Left colon (tissue), 2 donors: ENCODE data around the gene WDR74. TPM values are rescaled to one million over a fixed set of nuclear protein-coding genes. Genes with fewer than 3 reads are reported as not detected.
"Not testable (repeated sequence)": the region's sequence is repeated elsewhere in the genome, so short reads cannot be mapped to it uniquely, and the experiment has no call there.

Experiments used
- ATAC-seq: fragments of 200-7000 bp; cut with Tn5 transposase; one replicate; pipeline ENCODE4 v1.9.1; 2020; ENCODE audit warnings: mild to moderate bottlenecking, moderate library complexity
- DNase-seq, 2 donors: peaks; one replicate each; pipeline ENCODE4 v3.0.0-alpha.2; 2020
- intact Hi-C, 2 donors: fragments of 100-400 bp; cut with DNase I in 1 of 2; cut with micrococcal nuclease in 1 of 2; formaldehyde crosslinking; loops; one replicate each; pipeline versions ENCODE4 v1.11.2 to v1.14.0; 2022; cut with DNase I, micrococcal nuclease
- total RNA-seq, 2 donors: library from RNA; stranded (reverse); fragmentation: NEBNext Ultra II Directional; extraction: Animal tissue kit (Norgen Biotek cat#: 25700); gene quantifications; one replicate each; pipeline ENCODE4 v1.2.1, GENCODE V29; 2021
- donor health status: DM: no; HTN: no; CAD: no.
- donor health status: DM: yes; HTN: yes; CAD: no.

The WDR74 gene
- total RNA-seq, 2 donors from 2014 or later = 31.3 to 38.9 TPM

DNA sequence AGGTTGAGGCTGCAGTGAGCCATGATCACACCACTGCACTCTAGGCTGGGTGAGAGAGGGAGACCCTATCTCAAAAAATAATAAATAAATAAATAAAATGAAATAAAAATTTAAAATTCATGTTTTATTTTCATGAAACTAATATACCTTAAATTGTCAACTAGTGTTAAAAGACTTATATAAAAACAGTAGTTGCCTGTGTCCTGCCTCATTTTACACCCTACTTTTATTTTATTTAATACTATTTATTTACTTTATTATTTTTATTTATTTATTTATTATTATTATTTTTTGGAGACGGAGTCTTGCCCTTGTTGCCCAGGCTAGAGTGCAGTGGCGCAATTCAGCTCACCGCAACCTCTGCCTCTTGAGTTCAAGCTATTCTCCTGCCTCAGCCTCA, 4.8 kb upstream of the WDR74 start:
- DNase-seq (no peak), ATAC-seq (no peak)
- intact Hi-C loops = no loop called here

DNA sequence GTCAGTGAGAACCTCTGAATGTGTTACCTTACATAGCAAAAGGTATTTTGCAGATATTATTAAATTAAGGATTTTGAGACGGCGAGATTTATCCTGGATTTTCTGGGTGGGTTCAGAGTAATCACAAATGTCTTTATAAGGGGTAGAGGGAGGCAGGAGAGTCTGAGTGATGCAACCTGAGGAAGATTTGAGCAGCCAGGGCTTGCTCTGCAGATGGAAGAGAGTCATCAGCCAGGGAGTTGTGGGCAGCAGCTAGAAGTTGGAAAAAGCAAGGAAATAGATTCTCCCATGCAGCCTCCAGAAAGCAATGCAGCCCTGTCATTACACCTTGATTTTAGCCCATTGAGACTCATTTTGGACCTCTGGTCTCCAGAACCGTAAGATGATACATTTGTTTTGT, 4.1 kb upstream of the WDR74 start:
- DNase-seq (no peak), ATAC-seq (no peak)
- intact Hi-C loops = no loop called here

- peak in 1 of 2 donors; percentile 37 for DNase-seq
- intact Hi-C loops, ATAC-seq: not testable (repeated sequence)
Observed at GRCh38 chr11:62842891-62843290, 3.5 kb upstream of the WDR74 start.

- intact Hi-C loops = no loop called here
Observed at GRCh38 chr11:62842171-62842741, 2.9 kb upstream of the WDR74 start.

GRCh38 chr11:62841361-62842170, 2.2 kb upstream of the WDR74 start:
- intact Hi-C loops = no loop called here
- ATAC-seq (peak; percentile 66), DNase-seq (peak; percentile 69 to 89)

More at GRCh38 chr11:62842171-62842741, 2.9 kb upstream of the WDR74 start:
- DNase-seq (peak; percentile 50 to 80), ATAC-seq (peak; percentile 0)

- intact Hi-C loops = not testable (repeated sequence)
- DNase-seq = peak; percentile 69 to 77
- peak; percentile 17 for ATAC-seq
Observed at GRCh38 chr11:62840721-62841360, 1.5 kb upstream of the WDR74 start.

DNA sequence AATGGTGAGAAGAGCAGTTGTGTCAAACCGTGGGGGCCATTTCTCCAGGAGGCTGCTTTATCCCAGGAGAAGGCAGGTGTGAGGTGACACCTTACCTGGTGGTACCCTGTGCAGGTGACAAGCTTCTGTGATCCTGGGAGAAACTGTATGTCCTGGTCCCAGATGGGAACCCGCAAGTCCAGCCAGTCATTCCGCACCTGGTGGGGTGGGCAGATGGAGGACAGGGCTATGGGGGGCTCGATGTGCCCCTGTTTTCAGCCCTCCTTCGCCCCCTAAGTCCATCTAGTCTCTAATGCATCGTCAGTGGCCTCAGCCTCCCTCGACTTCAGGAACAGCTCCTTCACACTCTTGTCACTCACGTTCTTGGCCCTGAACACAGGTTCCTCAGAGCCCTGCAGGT, 4.1 kb downstream of the WDR74 start:
- intact Hi-C loops = no loop called here
- no peak for ATAC-seq

GRCh38 chr11:62832336-62833234, 6.8 kb downstream of the WDR74 start, which contains the start of gene TEX54:
Gene TEX54, minus strand, starts transcription at chr11:62832841.
- intact Hi-C loops = no loop called here
- ATAC-seq (peak; percentile 27), DNase-seq (peak; percentile 33 to 56)

More for the DNA sequence above, 4.1 kb downstream of the WDR74 start:
- DNase-seq = no peak

- peak; percentile 99 to 100 for DNase-seq
- intact Hi-C loops = no loop called here
- peak; percentile 95 for ATAC-seq
Observed at GRCh38 chr11:62831520-62832335, 7.7 kb downstream of the WDR74 start, which contains the start of gene STX5. Gene STX5, minus strand, starts transcription at chr11:62832051. Its CDS starts 808 bp downstream, at chr11:62831243.

DNA sequence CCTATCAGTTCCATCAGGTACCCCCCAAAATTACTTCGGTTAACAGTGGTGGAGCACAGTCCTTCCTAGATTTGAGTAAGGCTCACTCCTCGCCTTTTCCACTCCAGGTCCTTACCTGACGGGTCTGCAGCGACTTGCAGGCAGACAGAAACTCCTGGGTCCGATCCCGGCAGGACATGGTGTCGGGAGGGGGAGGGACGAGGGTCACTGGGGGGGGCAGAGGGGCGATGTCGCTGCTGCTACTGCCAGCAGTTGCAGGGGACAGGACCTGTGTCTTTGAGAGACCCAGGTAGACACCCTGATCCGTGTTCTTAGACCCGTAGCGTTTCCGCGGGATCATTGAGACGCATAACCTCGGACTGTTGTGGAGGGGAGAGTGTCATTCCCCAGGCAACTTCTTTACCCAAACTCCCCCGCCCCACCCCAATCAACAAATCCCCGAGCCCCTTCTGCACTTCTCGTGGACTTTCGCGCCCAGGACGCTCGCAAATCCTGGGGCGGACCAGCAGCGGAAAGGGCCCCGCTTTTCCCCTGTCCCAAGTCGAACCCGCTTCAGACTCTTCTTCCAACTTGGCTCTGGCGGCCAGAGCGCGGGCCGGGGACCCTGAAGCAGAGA, 8.4 kb downstream of the WDR74 start:
- intact Hi-C loops = no loop called here
- ATAC-seq (no peak), DNase-seq (no peak)

DNA sequence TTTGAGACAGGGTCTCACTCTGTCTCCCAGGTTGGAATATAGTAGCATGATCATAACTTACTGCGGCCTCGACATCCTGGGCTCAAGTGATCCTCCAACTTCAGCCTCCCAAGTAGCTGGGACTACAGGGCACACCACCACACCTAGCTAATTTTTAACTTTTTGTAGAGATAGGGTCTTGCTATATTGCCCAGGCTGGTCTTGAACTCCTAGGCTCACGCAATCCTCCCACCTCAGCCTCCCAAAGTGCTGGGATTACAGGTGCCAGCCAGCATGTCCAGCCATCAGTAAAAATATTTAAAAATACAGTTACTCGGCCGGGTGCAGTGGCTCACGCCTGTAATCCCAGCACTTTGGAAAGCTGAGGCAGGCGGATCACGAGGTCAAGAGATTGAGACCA, 11.3 kb downstream of the WDR74 start:
- DNase-seq, intact Hi-C loops, ATAC-seq: not testable (repeated sequence)

DNA sequence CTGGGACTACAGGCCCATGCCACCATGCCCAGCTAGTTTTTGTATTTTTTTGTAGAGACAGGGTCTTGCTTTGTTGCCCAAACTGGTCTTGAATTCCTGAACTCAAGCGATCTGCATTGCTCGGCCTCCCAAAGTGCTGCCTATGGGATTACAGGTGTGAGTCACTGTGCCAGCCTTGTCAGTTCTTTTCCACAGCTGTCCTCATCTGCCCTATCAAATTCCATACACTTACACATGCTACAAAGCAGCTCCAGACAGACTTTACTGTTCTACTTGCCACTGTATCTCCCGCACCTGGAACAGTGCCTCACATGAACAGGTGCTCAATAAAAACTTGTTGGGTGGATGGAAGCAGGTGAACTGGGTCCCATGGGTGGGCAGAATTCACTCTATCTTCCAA, 15.7 kb downstream of the WDR74 start:
- intact Hi-C loops = no loop called here
- no peak for ATAC-seq
- no peak for DNase-seq

GRCh38 chr11:62817129-62817528, 22.3 kb downstream of the WDR74 start:
- intact Hi-C loops = no loop called here
- DNase-seq = no peak
- no peak for ATAC-seq

- ATAC-seq = no peak
- intact Hi-C loops = no loop called here
- no peak for DNase-seq
Observed at GRCh38 chr11:62816557-62816956, 22.8 kb downstream of the WDR74 start.

GRCh38 chr11:62811659-62812058, 27.7 kb downstream of the WDR74 start:
- intact Hi-C loops = no loop called here
- DNase-seq (no peak), ATAC-seq (no peak)

- ATAC-seq = peak; percentile 59
- intact Hi-C loops = no loop called here
- DNase-seq = no peak
Observed at GRCh38 chr11:62810748-62811147, 28.6 kb downstream of the WDR74 start.

GRCh38 chr11:62806611-62807121, 32.7 kb downstream of the WDR74 start:
- ATAC-seq (no peak), DNase-seq (no peak)

More at GRCh38 chr11:62806611-62807121, 32.7 kb downstream of the WDR74 start:
- intact Hi-C loops = no loop called here
